SU-DHL-6 (cell line): ENCODE results near the gene SIL1.

Source experiments
- H2AFZ ChIP-seq: fragments of 200-600 bp; sonication (generic); 2 replicates; pipeline ENCODE4 v1.6.1; 2014; ENCODE audit warnings: low read depth, mild to moderate bottlenecking, moderate library complexity, mixed read lengths, antibody characterized with exemption, low read length; ENCODE audit not compliant: severe bottlenecking
- H3F3A ChIP-seq: fragments of 200-600 bp; shearing (Covaris generic); 2 replicates; pipeline ENCODE4 v1.6.0; 2016; ENCODE audit warnings: antibody characterized with exemption, mild to moderate bottlenecking; ENCODE audit not compliant: insufficient read depth
- H3K27ac ChIP-seq: fragments of 200-600 bp; sonication (generic); 2 replicates; pipeline ENCODE4 v1.5.1; 2016; ENCODE audit warnings: low read depth, mild to moderate bottlenecking, low read length, moderate library complexity, mixed read lengths
- H3K27me3 ChIP-seq: fragments of 200-600 bp; sonication (generic), shearing (Covaris generic); 2 replicates; pipeline ENCODE4 v1.6.0; 2014; ENCODE audit warnings: mild to moderate bottlenecking, low read length
- H3K36me3 ChIP-seq: fragments of 200-600 bp; sonication (generic); 2 replicates; pipeline ENCODE4 v1.6.1; 2014; ENCODE audit warnings: mild to moderate bottlenecking, low read length, mixed read lengths
- H3K4me2 ChIP-seq: fragments of 300-600, 200-600 bp; shearing (Covaris generic), sonication (generic); 2 replicates; pipeline ENCODE4 v1.6.0; 2014; ENCODE audit warnings: low read length, low read depth, mild to moderate bottlenecking; ENCODE audit not compliant: poor library complexity, severe bottlenecking
- H3K4me3 ChIP-seq: fragments of 200-600 bp; sonication (generic); 2 replicates; pipeline ENCODE4 v1.5.1; 2014; ENCODE audit warnings: antibody characterized with exemption, low read length, mild to moderate bottlenecking, mixed read lengths; ENCODE audit not compliant: insufficient read depth, poor library complexity, severe bottlenecking
- H3K79me2 ChIP-seq: fragments of 200-600 bp; sonication (generic); 2 replicates; pipeline ENCODE4 v1.6.1; 2014; ENCODE audit warnings: mild to moderate bottlenecking, low read length, moderate library complexity; ENCODE audit not compliant: insufficient read depth
- H3K9ac ChIP-seq: fragments of 200-600 bp; sonication (generic); 2 replicates; pipeline ENCODE4 v1.7.0; 2014; ENCODE audit warnings: mild to moderate bottlenecking, low read length
- H3K9me2 ChIP-seq: fragments of 200-600 bp; sonication (generic); replicated peaks from 2 replicates; pipeline ENCODE4 v1.6.1; 2014; ENCODE audit warnings: low read length; ENCODE audit not compliant: insufficient read depth
- H3K9me3 ChIP-seq: fragments of 200-600 bp; sonication (generic); 2 replicates; pipeline ENCODE4 v1.6.1; 2014; ENCODE audit warnings: low read length, mixed read lengths; ENCODE audit not compliant: insufficient read depth
- H4K20me1 ChIP-seq: fragments of 200-600 bp; sonication (generic); 2 replicates; pipeline ENCODE4 v1.6.1; 2014; ENCODE audit warnings: low read depth, mild to moderate bottlenecking, antibody characterized with exemption, low read length, moderate library complexity, mixed read lengths
- CTCF ChIP-seq: fragments of 200-600 bp; sonication (generic); IDR thresholded peaks from one replicate; pipeline ENCODE4 v1.5.1; 2017; ENCODE audit warnings: antibody characterized with exemption, mild to moderate bottlenecking, low read length, moderate library complexity; ENCODE audit not compliant: insufficient read depth, poor library complexity, severe bottlenecking
- EZH2phosphoT487 ChIP-seq: fragments of 200-600 bp; sonication (generic), shearing (Covaris generic); conservative IDR thresholded peaks from 2 replicates; pipeline ENCODE4 v1.6.1; 2018; ENCODE audit warnings: mild to moderate bottlenecking, antibody characterized with exemption, low read length, moderate library complexity, mixed read lengths

Gene SIL1

DNA sequence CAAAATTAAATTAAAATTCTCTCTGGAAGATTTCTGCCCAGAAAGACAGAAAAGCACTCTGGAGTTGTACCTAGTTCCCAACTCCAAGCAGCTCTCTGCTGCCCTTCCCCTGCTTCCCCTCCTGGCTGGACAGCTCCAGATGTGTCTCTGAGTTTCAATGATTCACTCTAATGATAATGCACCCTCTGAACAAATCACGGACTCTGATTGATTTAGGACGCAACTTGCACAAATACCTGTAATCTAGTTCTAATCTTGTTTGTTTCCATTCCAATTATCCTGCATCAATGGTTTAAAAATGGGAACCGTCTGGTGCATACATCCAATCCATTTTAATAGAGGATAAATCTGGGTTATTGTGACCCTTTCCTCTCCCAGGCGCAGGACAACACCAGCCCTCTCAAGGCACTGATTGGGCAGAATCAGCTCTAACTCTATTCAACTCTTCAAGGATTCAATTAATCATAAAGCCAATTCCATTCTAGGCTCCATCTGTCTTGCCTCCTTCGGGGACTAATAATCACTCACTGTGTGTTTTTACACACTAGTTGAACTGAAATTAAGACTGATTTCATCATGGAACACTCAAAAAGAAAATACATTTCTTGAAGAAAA, 211.9 kb downstream of the SIL1 start:
- no peaks in the 10 kb centered on the region for H3K9me2 ChIP-seq
- H3K27me3 ChIP-seq: no peaks in the 10 kb centered on the region
- TF ChIP-seq CTCF (no peak), EZH2phosphoT487 (no peak)
- H3K27ac ChIP-seq: no peak overlapping the region
- H2AFZ ChIP-seq: no peak overlapping the region
- no peaks in the 10 kb centered on the region for H3F3A ChIP-seq
- no peak overlapping the region for H3K4me2 ChIP-seq
- H3K36me3 ChIP-seq: no peaks in the 10 kb centered on the region
- no peak overlapping the region for H3K4me3 ChIP-seq
- no peaks in the 10 kb centered on the region for H4K20me1 ChIP-seq
- H3K79me2 ChIP-seq: no peaks in the 10 kb centered on the region
- H3K9me3 ChIP-seq: no peaks in the 10 kb centered on the region
- H3K9ac ChIP-seq: no peak overlapping the region

DNA sequence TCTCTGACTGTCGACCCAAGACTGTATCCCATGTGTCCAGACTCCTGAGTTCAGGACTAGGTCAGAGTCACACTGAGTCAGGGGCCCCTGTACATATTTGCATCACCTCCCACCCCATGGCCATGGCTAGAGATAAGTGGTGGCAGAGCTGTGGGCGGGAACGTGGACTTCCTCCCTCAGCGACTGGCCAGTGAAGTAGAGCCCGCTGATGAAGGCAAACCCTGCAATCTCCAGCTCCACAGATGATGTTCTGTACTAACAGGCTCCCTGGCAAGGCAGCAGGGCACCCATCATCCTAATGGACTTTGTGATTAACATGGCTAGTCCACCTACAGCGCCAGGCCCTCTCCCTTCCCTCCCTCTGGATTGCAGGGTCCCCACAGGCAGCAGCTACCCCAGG, 212.5 kb downstream of the SIL1 start:
- no peak overlapping the region for H3K4me2 ChIP-seq
- no peak overlapping the region for H2AFZ ChIP-seq
- no peaks in the 10 kb centered on the region for H3K36me3 ChIP-seq
- H3K4me3 ChIP-seq: no peak overlapping the region
- no peaks in the 10 kb centered on the region for H3K9me2 ChIP-seq
- H3K27me3 ChIP-seq: no peaks in the 10 kb centered on the region
- H3K27ac ChIP-seq: no peak overlapping the region
- no peaks in the 10 kb centered on the region for H3K9me3 ChIP-seq
- no peak overlapping the region for H3K9ac ChIP-seq
- H3K79me2 ChIP-seq: no peaks in the 10 kb centered on the region
- no peaks in the 10 kb centered on the region for H3F3A ChIP-seq
- no peak for TF ChIP-seq CTCF
- TF ChIP-seq EZH2phosphoT487: no peak
- no peaks in the 10 kb centered on the region for H4K20me1 ChIP-seq

DNA sequence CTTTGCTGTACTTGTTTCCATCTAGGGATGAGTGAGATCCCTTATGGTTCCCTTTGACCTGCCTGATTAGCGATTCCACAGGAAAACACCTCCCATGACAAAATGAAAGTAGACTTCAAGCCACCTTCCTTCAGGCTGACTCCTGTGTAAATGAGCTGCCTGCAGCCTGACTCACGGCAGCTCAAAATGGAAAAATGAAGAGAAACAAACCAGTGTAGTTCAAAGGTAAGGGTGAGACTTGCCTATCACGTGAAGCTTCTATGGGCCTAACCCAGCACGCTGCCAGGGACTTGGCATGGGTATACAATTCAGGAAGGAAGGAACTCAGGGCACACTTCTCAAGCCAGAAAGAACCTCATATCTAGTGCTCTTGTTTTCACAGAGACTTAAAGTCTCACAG, 212.9 kb downstream of the SIL1 start:
- Histone ChIP-seq H3F3A (no peaks in the 10 kb centered on the region), H3K27ac (no peak overlapping the region), H3K9me2 (no peaks in the 10 kb centered on the region), H2AFZ (no peak overlapping the region), H4K20me1 (no peaks in the 10 kb centered on the region), H3K4me3 (no peak overlapping the region), H3K27me3 (no peaks in the 10 kb centered on the region), H3K9me3 (no peaks in the 10 kb centered on the region), H3K79me2 (no peaks in the 10 kb centered on the region), H3K4me2 (no peak overlapping the region), H3K9ac (no peak overlapping the region), H3K36me3 (no peaks in the 10 kb centered on the region)
- TF ChIP-seq CTCF (no peak), EZH2phosphoT487 (no peak)
